Measurements from ENCODE around the gene APOE. TPM values are rescaled to one million over a fixed set of nuclear protein-coding genes. Genes with fewer than 3 reads are reported as not detected.

Gene APOE
- total and polyA plus RNA-seq, 8 donors, result 3.1 to 379 (median 17.2) TPM

DNA sequence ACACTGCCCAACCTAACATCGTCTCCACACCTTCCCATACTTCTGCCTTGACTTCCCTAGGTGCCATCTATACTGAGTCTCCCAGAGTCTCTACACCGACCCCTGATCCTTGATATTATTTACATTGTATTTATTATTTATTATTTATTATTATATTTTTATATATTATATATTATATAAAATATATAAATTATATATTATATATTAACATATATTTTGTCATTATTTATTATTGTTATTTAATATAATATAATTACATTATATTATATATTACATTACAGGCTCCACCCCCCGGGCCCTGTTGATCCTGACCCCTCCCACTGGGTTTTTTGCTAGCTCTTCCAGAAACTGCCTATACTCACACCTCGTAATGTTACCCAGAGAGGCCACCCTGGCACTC, 32.9 kb upstream of the APOE start:
- peak in 1 of 6 donors; percentile 2 for DNase-seq
- no peaks in the 10 kb centered on the region for H3K9me3 ChIP-seq
- H3K27ac ChIP-seq, result no peak overlapping the region
- intact Hi-C loops (cut with DNase I), result no loop called here
- FAIRE-seq, result peak; percentile 57
- TF ChIP-seq, protein P1, sequence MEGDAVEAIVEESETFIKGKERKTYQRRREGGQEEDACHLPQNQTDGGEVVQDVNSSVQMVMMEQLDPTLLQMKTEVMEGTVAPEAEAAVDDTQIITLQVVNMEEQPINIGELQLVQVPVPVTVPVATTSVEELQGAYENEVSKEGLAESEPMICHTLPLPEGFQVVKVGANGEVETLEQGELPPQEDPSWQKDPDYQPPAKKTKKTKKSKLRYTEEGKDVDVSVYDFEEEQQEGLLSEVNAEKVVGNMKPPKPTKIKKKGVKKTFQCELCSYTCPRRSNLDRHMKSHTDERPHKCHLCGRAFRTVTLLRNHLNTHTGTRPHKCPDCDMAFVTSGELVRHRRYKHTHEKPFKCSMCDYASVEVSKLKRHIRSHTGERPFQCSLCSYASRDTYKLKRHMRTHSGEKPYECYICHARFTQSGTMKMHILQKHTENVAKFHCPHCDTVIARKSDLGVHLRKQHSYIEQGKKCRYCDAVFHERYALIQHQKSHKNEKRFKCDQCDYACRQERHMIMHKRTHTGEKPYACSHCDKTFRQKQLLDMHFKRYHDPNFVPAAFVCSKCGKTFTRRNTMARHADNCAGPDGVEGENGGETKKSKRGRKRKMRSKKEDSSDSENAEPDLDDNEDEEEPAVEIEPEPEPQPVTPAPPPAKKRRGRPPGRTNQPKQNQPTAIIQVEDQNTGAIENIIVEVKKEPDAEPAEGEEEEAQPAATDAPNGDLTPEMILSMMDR (IDR thresholded peaks at IDR 0.05), result no peak
- H3K4me3 ChIP-seq, result no peak overlapping the region
- H3K27me3 ChIP-seq, result no peaks in the 10 kb centered on the region
- no peak for ATAC-seq
- H3K36me3 ChIP-seq, result peaks cover 0 to 23% (median 6%) of the 10 kb centered on the region in 3 donors
- 78 to 86% methylated on average over 4 of the region's 4 CpGs for WGBS, 2 donors
- H3K4me1 ChIP-seq, result peaks cover 0 to 3% (median 0%) of the 10 kb centered on the region in 3 donors

DNA sequence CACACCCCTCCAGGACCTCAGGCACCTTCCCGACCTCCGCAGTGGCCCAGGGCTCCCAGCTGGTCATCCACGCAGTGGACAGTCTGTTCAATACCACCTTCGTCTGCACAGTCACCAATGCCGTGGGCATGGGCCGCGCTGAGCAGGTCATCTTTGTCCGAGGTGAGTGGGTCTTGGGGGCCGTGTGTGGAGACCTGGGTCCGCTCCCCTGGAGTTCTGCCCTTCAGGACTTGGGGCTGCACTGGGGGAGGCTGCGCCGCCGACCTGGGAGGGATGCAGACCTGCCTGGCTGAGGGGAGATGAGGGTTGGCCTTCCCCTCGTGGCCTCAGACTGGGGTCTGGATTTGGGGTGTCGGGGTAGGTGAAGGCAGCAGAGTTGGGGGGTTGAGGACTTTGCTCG, 31.3 kb upstream of the APOE start:
- intact Hi-C loops (cut with DNase I), result no loop called here
- WGBS, 2 donors, result 92 to 97% methylated on average over 16 of the region's 16 CpGs
- Histone ChIP-seq H3K27me3 (no peaks in the 10 kb centered on the region), H3K36me3 (peaks cover 0 to 23% (median 6%) of the 10 kb centered on the region in 3 donors), H3K9me3 (no peaks in the 10 kb centered on the region), H3K4me3 (no peak overlapping the region), H3K4me1 (peaks cover 0 to 3% (median 0%) of the 10 kb centered on the region in 3 donors), H3K27ac (no peak overlapping the region)
- FAIRE-seq (no peak), ATAC-seq (no peak), DNase-seq (peak in 1 of 6 donors; percentile 60)
- TF ChIP-seq, protein P1 (IDR thresholded peaks at IDR 0.05), result no peak

DNA sequence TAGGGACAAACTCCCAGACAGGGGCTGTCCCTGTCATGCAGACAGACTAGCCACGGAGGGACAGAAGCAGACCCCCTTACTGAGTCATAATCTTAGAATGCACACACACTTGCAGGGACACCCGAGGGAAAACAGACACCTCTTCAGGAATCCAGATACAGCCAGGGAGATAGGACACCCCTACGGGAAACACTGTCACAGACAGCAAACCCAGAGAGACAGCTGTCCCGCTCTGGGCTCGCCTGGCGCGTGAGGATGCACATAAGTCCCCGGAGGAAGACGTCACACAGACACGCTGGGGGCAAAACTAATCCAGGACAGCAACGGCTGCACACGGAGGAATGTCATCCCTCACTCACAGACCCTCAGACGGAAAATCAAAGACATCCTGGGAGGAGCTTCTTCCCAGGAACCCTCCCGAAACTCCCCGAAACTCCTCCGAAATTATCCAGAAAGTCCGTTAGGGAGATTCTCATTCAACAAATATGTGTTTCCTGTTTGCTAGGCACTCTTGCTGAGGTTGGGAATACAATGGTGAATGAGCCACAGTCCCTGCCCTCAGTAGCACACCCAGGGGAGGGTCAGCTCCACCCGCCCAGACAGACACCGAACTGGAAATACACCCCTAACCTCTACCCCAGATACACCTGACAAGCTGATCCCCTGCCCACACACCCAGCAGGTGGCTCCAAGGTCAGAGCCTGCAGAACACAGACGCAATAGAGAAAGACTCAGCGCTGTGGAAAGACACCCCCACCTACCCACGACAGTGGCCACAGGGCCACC, 29.7 kb upstream of the APOE start:
- Histone ChIP-seq H3K4me3 (no peak overlapping the region), H3K27me3 (no peaks in the 10 kb centered on the region), H3K27ac (peak overlapping the region in 1 of 4 donors; percentile 12), H3K9me3 (no peaks in the 10 kb centered on the region), H3K36me3 (peaks cover 0 to 23% (median 6%) of the 10 kb centered on the region in 3 donors), H3K4me1 (no peaks in the 10 kb centered on the region)
- 50% methylated on average over 22 of the region's 22 CpGs for WGBS, 2 donors
- ATAC-seq, result peak; percentile 34 to 85 (median 58)
- TF ChIP-seq, protein P1 (IDR thresholded peaks at IDR 0.05), result no peak
- no peak for FAIRE-seq
- intact Hi-C loops (cut with DNase I), result no loop called here
- DNase-seq, result peak in 2 of 6 donors; percentile 48 to 66

DNA sequence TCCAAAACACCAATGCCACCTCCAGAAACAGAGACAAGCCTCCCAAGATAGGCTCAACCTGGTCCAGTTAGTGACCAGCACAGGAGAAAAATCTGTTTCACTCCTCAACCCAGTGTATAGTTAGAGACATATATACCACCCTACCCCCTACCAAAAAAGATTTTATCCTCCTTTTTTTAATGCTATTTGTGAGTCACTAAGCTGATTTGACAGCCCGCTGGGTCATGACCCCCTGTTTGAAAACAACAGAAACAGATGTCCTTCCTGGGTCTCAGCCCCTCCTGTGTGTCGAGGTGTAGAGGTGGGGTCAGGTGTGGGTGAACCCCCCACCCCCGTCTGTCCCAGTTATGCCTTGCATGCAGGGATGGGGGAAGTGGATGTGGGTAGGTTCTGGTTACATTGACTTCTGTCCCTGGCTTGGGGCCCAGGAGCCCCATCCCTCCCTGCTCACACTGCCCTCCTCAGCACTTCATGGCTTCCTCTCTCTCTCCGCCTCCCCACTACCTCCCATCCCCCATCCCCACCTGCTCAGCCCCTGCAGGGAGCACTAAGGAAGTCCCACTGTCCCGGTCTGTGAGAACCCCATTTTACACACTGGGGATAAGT, 28.6 kb upstream of the APOE start:
- Histone ChIP-seq H3K27me3 (no peaks in the 10 kb centered on the region), H3K4me3 (no peak overlapping the region), H3K4me1 (no peaks in the 10 kb centered on the region), H3K9me3 (no peaks in the 10 kb centered on the region), H3K36me3 (peaks cover 0 to 17% (median 6%) of the 10 kb centered on the region in 3 donors), H3K27ac (peak overlapping the region in 1 of 4 donors; percentile 10)
- TF ChIP-seq, protein P1 (IDR thresholded peaks at IDR 0.05), result no peak
- no peak for FAIRE-seq
- no peak for ATAC-seq
- no peak for DNase-seq
- intact Hi-C loops (cut with DNase I), result no loop called here
- WGBS, 2 donors, result 81 to 85% methylated on average over 5 of the region's 5 CpGs

All from pancreas (tissue), 10 donors.